HG03060 (cell line): Measurements from ENCODE around the gene TRIM49.
"Not testable (repeated sequence)": the region's sequence is repeated elsewhere in the genome, so short reads cannot be mapped to it uniquely, and the experiment has no call there.

Source experiments
- ATAC-seq: cut with Tn5 transposase; IDR thresholded peaks from one replicate; pipeline ENCODE4 v1.9.1; 2021; ENCODE audit warnings: low read depth, moderate number of reproducible peaks; ENCODE audit not compliant: unreplicated experiment

Gene TRIM49

DNA sequence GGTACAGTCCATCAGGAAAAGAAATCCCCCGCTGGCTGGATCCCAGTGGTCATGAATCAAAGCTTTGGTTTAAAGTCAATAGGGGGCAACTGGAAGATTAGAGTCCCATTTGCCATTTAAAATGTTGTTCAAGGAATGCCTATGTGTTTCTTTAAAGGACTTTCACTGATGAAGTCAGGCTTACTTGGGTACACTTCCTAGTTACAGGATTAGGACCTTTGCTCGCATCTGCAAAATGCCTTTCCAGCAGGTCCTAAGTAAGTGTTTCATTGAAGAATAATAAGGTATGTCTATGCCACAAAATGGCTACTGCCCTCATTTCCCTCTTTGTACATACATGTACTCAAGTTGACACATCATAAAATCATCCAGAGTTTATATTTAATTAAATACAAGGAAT is at the start of gene TRIM49:
Gene TRIM49 (minus strand): TSS at position 101 of the 400 bp plus-strand sequence. CDS start 4,106 bp downstream, outside the sequence.
- ATAC-seq: not testable (repeated sequence)

GRCh38 chr11:89826694-89827093 is 18.3 kb upstream of the TRIM49 start:
- not testable (repeated sequence) for ATAC-seq

GRCh38 chr11:89820008-89820407 is 11.6 kb upstream of the TRIM49 start:
- ATAC-seq: not testable (repeated sequence)

DNA sequence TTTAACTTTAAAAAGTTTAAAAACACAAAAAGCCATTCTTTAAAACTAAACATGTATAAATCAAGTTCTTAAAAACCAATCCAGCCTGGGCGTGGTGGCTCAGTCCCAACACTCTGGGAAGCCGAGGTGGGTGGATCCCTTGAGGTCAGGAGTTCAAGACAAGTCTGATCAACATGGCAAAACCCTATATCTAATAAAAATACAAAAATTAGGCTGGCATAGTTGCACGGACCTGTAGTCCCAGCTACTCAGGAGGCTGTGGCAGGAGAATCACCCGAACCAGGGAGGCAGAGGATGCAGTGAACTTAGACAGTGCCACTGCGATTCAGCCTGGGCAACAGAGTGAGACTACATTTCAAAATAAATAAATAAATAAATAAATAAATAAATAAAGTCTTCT is 5.2 kb upstream of the TRIM49 start:
- not testable (repeated sequence) for ATAC-seq

GRCh38 chr11:89787506-89788063 is 20.8 kb downstream of the TRIM49 start:
- ATAC-seq: not testable (repeated sequence)

- not testable (repeated sequence) for ATAC-seq
These were observed 22.6 kb downstream of the TRIM49 start for GRCh38 chr11:89785726-89786125.

- ATAC-seq: not testable (repeated sequence)
These were observed 57.6 kb downstream of the TRIM49 start for GRCh38 chr11:89750822-89751221.
